ENCODE measurements around the gene ZFP91.

- TF ChIP-seq CTCF (conservative IDR thresholded peaks at IDR 0.05; ENCODE audit: low read length) (no peak), EZH2phosphoT487 (IDR thresholded peaks at IDR 0.05; ENCODE audit: borderline replicate concordance, low read depth, low read length) (no peak)
These were observed 16.0 kb downstream of the ZFP91 start for GRCh38 chr11:58594826-58595225.

Data from OCI-LY7 (cell line).